Skeletal muscle satellite cell (primary cell): Measurements from ENCODE around the gene E4F1.

ENCODE experiments used
- H3K27me3 ChIP-seq: 2 replicates; pipeline ENCODE4 v1.7.0; 2013; ENCODE audit warnings: low read length; ENCODE audit not compliant: control insufficient read depth, insufficient read depth
- H3K36me3 ChIP-seq: 2 replicates; pipeline ENCODE4 v1.7.0; 2013; ENCODE audit warnings: mild to moderate bottlenecking, control low read depth, low read length; ENCODE audit not compliant: insufficient read depth
- H3K4me1 ChIP-seq: 2 replicates; pipeline ENCODE4 v1.7.0; 2013; ENCODE audit warnings: low read length; ENCODE audit not compliant: control insufficient read depth, insufficient read depth
- H3K4me2 ChIP-seq: 2 replicates; pipeline ENCODE4 v1.7.0; 2013; ENCODE audit warnings: mild to moderate bottlenecking, low read length
- H3K4me3 ChIP-seq: 2 replicates; pipeline ENCODE4 v1.7.0; 2013; ENCODE audit warnings: low read length
- H3K9ac ChIP-seq: 2 replicates; pipeline ENCODE4 v1.7.0; 2013; ENCODE audit warnings: mild to moderate bottlenecking, low read depth, low read length, moderate library complexity
- H3K9me3 ChIP-seq: replicated peaks from 2 replicates; pipeline ENCODE4 v1.7.0; 2013; ENCODE audit warnings: mild to moderate bottlenecking, control low read depth, low read length

The E4F1 gene

DNA sequence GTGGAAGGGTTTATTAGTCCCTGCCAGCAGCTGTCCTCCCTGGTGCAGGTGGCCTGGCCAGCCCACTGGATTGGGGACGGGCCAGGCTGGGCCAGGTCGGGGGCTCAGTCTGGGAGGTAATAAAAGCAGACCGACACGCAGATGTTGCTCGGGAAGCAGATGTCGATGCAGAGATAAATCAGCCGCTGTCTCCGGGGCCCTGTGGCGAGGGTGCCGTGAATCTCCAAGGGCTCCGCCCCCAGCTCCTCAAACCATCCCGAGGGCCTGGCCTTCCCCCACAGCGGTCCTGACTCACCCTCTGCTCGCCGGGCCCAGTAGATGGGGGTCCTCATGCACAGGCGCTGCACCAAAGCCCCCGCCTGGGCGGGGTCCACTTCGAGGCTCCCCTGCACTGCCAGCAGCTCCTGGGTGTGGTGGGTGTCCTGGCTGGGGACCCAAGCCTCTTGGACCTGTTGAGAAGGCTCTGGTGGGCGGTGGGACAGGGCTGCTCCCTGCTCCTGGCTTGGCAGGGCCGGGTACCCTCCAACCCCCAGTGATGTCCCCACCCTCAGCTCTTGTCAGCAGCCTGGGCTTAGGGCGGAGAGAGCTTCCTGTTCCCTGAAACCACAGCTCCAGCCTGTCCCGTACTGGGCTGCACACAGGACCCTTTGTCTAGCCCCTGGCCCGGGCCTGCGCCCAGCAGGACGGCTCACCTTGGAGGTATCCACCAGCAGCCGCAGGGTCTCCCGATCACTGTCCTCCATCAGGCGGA is 14.0 kb upstream of the E4F1 start:
- Histone ChIP-seq H3K36me3 (peaks cover 22% of the 10 kb centered on the region), H3K27me3 (no peaks in the 10 kb centered on the region), H3K4me2 (no peak overlapping the region), H3K4me3 (no peak overlapping the region), H3K9me3 (no peaks in the 10 kb centered on the region), H3K4me1 (peaks cover 37% of the 10 kb centered on the region), H3K9ac (no peak overlapping the region)

GRCh38 chr16:2210009-2210332 is 13.4 kb upstream of the E4F1 start:
- Histone ChIP-seq H3K9ac (no peak overlapping the region), H3K36me3 (peaks cover 22% of the 10 kb centered on the region), H3K4me2 (no peak overlapping the region), H3K9me3 (no peaks in the 10 kb centered on the region), H3K4me3 (no peak overlapping the region), H3K4me1 (peaks cover 32% of the 10 kb centered on the region), H3K27me3 (no peaks in the 10 kb centered on the region)

GRCh38 chr16:2210386-2211365 is 12.7 kb upstream of the E4F1 start, which contains the start of gene BRICD5:
TSS of gene BRICD5 (minus strand) at chr16:2210863. CDS start at chr16:2210833, 30 bp downstream.
- Histone ChIP-seq H3K4me1 (peaks cover 32% of the 10 kb centered on the region), H3K4me2 (no peak within 1 kb of the TSS), H3K27me3 (no peaks in the 10 kb centered on the region), H3K9ac (no peak within 1 kb of the TSS), H3K36me3 (peaks cover 22% of the 10 kb centered on the region), H3K9me3 (no peaks in the 10 kb centered on the region), H3K4me3 (no peak within 1 kb of the TSS)

DNA sequence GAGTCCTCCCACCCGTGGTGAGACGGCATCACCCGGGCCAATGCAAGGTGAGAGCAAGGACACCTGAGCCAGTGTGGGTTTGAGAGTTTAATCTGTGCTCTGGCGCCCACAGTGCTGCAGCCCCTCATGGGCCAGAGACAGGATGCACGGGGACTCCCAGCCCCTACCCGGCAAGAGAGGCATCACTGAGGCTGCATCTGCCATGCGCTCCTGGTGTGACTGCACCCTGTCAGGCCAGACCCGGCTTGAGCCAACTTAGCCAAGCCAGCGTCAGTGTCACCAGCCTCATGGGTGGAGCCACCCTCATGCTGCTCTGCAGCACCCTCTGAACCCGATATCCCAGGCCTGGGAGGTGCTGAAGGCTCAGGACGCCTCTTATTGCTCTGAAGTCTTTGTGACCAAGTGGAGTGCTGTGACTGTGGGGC is 11.5 kb upstream of the E4F1 start:
- Histone ChIP-seq H3K36me3 (peaks cover 22% of the 10 kb centered on the region), H3K4me1 (peaks cover 20% of the 10 kb centered on the region), H3K4me2 (peak overlapping the region; percentile 98), H3K9me3 (no peaks in the 10 kb centered on the region), H3K9ac (no peak overlapping the region), H3K27me3 (no peaks in the 10 kb centered on the region), H3K4me3 (no peak overlapping the region)

GRCh38 chr16:2212362-2213324 is 10.7 kb upstream of the E4F1 start:
- H3K36me3 ChIP-seq, result peaks cover 18% of the 10 kb centered on the region
- peaks cover 19% of the 10 kb centered on the region for H3K4me1 ChIP-seq
- peak overlapping the region; percentile 98 for H3K4me2 ChIP-seq
- H3K4me3 ChIP-seq, result peak overlapping the region; percentile 97
- no peaks in the 10 kb centered on the region for H3K9me3 ChIP-seq
- no peaks in the 10 kb centered on the region for H3K27me3 ChIP-seq
- H3K9ac ChIP-seq, result peak overlapping the region; percentile 92

DNA sequence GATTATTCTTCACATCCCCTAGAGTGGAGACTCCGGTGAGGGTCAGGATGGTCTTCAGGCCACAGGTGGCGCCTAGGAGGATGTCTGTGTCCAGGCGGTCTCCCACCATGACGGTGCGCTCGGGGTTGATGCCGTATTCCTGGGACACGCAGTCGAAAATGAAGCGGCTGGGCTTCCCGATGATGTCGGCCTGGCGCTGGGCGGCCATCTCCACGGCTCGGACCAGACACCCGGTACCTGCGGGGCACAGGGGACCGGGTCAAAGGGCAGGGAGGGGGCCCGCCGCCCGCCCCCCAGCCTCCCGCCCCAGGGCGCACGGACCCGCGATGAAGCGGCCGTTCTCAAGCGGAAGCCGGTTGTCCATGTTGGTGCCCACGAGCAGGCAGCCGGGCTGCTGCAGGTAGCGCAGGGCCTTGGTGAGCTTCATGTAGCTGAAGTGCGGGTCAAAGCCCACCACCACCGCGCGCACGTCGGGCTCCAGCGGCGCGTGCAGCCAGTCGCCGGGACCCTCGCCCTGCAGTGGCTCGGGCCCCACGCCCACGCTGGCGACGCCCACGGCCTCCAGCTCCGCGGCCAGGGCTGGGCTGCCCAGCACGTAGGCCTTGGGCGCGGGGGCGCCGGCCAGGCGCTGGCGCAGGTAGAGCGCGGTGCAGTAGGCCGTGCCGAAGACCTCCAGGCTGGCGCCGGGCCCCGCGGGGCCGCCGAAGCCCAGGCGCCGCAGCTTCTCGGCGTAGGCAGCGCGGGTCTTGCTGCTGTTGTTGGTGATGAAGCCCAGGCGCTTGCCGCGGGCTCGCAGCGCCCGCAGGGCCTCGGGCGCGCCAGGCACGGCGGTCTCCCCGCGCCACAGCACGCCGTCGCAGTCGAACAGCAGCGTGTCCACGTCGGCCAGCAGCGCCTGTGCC is 9.3 kb upstream of the E4F1 start:
- peak overlapping the region; percentile 98 for H3K4me2 ChIP-seq
- H3K4me1 ChIP-seq, result peaks cover 19% of the 10 kb centered on the region
- no peaks in the 10 kb centered on the region for H3K27me3 ChIP-seq
- H3K36me3 ChIP-seq, result peaks cover 8% of the 10 kb centered on the region
- H3K9ac ChIP-seq, result peak overlapping the region; percentile 92
- H3K4me3 ChIP-seq, result peak overlapping the region; percentile 97
- H3K9me3 ChIP-seq, result no peaks in the 10 kb centered on the region

- H3K9me3 ChIP-seq, result no peaks in the 10 kb centered on the region
- H3K4me1 ChIP-seq, result peaks cover 19% of the 10 kb centered on the region
- peak within 1 kb of the TSS; percentile 98 for H3K4me2 ChIP-seq
- peak within 1 kb of the TSS; percentile 92 for H3K9ac ChIP-seq
- H3K4me3 ChIP-seq, result peak within 1 kb of the TSS; percentile 97
- H3K36me3 ChIP-seq, result peaks cover 3% of the 10 kb centered on the region
- no peaks in the 10 kb centered on the region for H3K27me3 ChIP-seq
These were observed 8.7 kb upstream of the E4F1 start, which contains the start of gene PGP for GRCh38 chr16:2214719-2214968. TSS of gene PGP (minus strand) at chr16:2214840. CDS start at chr16:2214777, 63 bp downstream.

DNA sequence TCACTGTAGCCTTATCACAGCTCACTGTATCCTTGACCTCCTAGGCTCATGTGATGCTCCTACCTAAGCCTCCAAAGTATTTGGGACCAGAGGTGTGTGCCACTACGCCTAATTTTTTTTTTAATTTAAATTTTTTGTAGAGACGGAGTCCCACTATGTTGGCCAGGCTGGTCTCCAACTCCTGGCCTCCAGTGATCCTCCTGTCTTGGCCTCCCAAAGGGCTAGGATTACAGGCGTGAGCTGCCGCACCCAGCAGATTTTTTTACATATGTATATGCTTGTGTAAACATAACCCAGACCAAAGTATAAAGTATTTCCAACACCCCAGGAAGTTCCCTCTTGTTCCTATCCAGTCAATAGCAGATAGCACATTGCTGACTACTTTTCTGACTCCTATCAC is 7.1 kb upstream of the E4F1 start:
- H3K9ac ChIP-seq, result no peak overlapping the region
- no peak overlapping the region for H3K4me2 ChIP-seq
- no peaks in the 10 kb centered on the region for H3K36me3 ChIP-seq
- no peaks in the 10 kb centered on the region for H3K27me3 ChIP-seq
- peaks cover 19% of the 10 kb centered on the region for H3K4me1 ChIP-seq
- no peak overlapping the region for H3K4me3 ChIP-seq
- no peaks in the 10 kb centered on the region for H3K9me3 ChIP-seq

- Histone ChIP-seq H3K9ac (peak overlapping the region; percentile 94), H3K27me3 (no peaks in the 10 kb centered on the region), H3K4me3 (peak overlapping the region; percentile 90), H3K9me3 (no peaks in the 10 kb centered on the region), H3K4me1 (peaks cover 23% of the 10 kb centered on the region), H3K4me2 (peak overlapping the region; percentile 93), H3K36me3 (peaks cover 3% of the 10 kb centered on the region)
These were observed 623 bp downstream of the E4F1 start for GRCh38 chr16:2223942-2224486.

- no peaks in the 10 kb centered on the region for H3K9me3 ChIP-seq
- peak overlapping the region; percentile 66 for H3K4me2 ChIP-seq
- peak overlapping the region; percentile 38 for H3K4me3 ChIP-seq
- no peaks in the 10 kb centered on the region for H3K27me3 ChIP-seq
- peaks cover 22% of the 10 kb centered on the region for H3K36me3 ChIP-seq
- peak overlapping the region; percentile 2 for H3K9ac ChIP-seq
- H3K4me1 ChIP-seq, result peaks cover 31% of the 10 kb centered on the region
These were observed 2.9 kb downstream of the E4F1 start for GRCh38 chr16:2226245-2226793.
